Measurements from ENCODE around the gene BTNL9. TPM values are rescaled to one million over a fixed set of nuclear protein-coding genes. Genes with fewer than 3 reads are reported as not detected.
A peak's percentile ranks its signal among the peaks of the same experiment; 100 is the strongest.
"Not testable (repeated sequence)": the region's sequence is repeated elsewhere in the genome, so short reads cannot be mapped to it uniquely, and the experiment has no call there.

BTNL9 gene
- total and polyA plus RNA-seq, 2 of the 13 experiments (the other 11 are each of a cell fraction or from before 2014, with no cell fraction given) = 0.13 TPM; not detected in 1

DNA sequence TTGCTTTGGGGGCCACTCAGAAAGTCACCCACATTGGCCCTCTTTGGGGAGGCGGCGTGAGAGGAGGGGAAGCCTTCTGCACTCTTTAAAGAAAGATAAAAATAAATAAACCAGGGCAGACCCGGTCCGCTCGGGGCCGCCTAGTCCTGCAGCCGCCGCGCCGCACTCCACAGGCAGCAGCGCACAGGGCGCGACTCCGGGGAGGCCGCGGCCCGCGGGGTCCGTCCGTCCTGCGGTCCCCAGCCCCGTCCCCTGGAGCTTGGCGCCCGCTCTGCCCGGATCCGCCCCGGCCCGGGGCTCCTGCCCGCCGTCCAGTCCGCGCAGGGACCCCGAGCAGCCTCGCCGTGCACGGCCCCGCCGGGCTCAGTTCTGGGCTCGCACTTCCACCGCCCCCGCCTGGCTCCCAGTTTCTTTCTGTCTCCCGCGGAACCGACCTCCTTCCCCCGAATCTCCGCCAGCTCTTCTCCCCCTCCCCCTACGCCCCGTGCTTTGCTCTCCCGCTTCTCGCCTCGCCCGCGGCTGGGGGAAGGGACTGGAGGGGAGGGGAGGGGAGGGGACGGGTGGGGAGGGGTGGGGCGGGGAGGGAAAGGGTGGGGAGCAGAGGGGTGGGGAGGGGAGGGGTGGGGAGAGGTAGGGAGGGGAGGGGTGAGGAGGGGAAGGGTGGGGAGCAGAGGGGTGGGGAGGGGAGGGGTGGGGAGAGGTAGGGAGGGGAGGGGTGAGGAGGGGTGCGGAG lies 57.9 kb downstream of the BTNL9 start:
- H4K20me1 ChIP-seq (ENCODE audit: insufficient read depth, low read length); CTCF ChIA-PET (ENCODE audit: low intra/inter-chr PET ratio, low total read pairs); ATAC-seq; H3K4me1 ChIP-seq (ENCODE audit: insufficient read depth, low read length); H3K4me3 ChIP-seq (replicated peaks in 1 of 3; ENCODE audit: insufficient read depth in 1 of 3, low read depth in 2 of 3, low read length in 3 of 3); DNase-seq (ENCODE audit: low spot score); H2AFZ ChIP-seq (ENCODE audit: low read length); in situ Hi-C loops (cut with HindIII; ENCODE audit: extremely low pct_ligation_motif_present, low pct_unique_long_range_greater_than_20kb); H3K79me2 ChIP-seq (ENCODE audit: insufficient read depth, low read length); intact Hi-C loops (cut with micrococcal nuclease; ENCODE audit: unreplicated experiment); BruUV-seq (replicated peaks); FAIRE-seq; H3K9ac ChIP-seq (ENCODE audit: insufficient read depth, low read depth, low read length); H3K9me3 ChIP-seq (ENCODE audit: low read length); H3K27ac ChIP-seq (ENCODE audit: extremely low read length, insufficient read depth, low read length); H3K4me2 ChIP-seq (ENCODE audit: low read depth, low read length); POLR2A ChIA-PET; H3K36me3 ChIP-seq (replicated peaks in 1 of 2; ENCODE audit: control insufficient read depth in 1 of 2, insufficient read depth in 2 of 2, low read length in 2 of 2): not testable (repeated sequence)
- H3K27me3 ChIP-seq (ENCODE audit: control insufficient read depth in 1 of 2, insufficient read depth in 2 of 2, low read length in 2 of 2) = peaks cover 2 to 18% of the 10 kb centered on the region in 2 experiments; a peak in 3 of 5 replicates
- WGBS (ENCODE audit: low lambda C conversion rate) = 43% methylated on average over 11 of the region's 56 CpGs

- CTCF ChIA-PET (ENCODE audit: low intra/inter-chr PET ratio, low total read pairs) = no interaction called here
- ATAC-seq = peak; percentile 23
- POLR2A ChIA-PET = no interaction called here
- TF ChIP-seq, protein P1, sequence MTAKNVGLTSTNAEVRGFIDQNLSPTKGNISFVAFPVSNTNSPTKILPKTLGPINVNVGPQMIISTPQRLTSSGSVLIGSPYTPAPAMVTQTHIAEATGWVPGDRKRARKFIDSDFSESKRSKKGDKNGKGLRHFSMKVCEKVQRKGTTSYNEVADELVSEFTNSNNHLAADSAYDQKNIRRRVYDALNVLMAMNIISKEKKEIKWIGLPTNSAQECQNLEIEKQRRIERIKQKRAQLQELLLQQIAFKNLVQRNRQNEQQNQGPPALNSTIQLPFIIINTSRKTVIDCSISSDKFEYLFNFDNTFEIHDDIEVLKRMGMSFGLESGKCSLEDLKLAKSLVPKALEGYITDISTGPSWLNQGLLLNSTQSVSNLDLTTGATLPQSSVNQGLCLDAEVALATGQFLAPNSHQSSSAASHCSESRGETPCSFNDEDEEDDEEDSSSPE (CRISPR knock-in tag; IDR thresholded peaks at IDR 0.05) = no peak
- TF ChIP-seq KDM1A (CRISPR knock-in tag; IDR thresholded peaks at IDR 0.05) (no peak), POLR2AphosphoS2 (IDR thresholded peaks at IDR 0.05; ENCODE audit: low read depth, low read length) (no peak), ZNF12 (CRISPR knock-in tag; IDR thresholded peaks at IDR 0.05) (no peak), ZBTB8A (CRISPR knock-in tag; IDR thresholded peaks at IDR 0.05; ENCODE audit: borderline replicate concordance, low read depth) (no peak), SOX6 (IDR thresholded peaks at IDR 0.05) (no peak), SOX6 (CRISPR knock-in tag; IDR thresholded peaks at IDR 0.05) (no peak), LCORL (IDR thresholded peaks at IDR 0.05) (no peak), LCORL (CRISPR knock-in tag; IDR thresholded peaks at IDR 0.05) (no peak), FOXO1 (CRISPR knock-in tag; IDR thresholded peaks at IDR 0.05) (no peak), AKAP8 (CRISPR knock-in tag; IDR thresholded peaks at IDR 0.05) (no peak), ZNF354B (CRISPR knock-in tag; IDR thresholded peaks at IDR 0.05) (no peak), ETV6 (CRISPR knock-in tag; conservative IDR thresholded peaks at IDR 0.05) (no peak)
- TF ChIP-seq, protein P2, sequence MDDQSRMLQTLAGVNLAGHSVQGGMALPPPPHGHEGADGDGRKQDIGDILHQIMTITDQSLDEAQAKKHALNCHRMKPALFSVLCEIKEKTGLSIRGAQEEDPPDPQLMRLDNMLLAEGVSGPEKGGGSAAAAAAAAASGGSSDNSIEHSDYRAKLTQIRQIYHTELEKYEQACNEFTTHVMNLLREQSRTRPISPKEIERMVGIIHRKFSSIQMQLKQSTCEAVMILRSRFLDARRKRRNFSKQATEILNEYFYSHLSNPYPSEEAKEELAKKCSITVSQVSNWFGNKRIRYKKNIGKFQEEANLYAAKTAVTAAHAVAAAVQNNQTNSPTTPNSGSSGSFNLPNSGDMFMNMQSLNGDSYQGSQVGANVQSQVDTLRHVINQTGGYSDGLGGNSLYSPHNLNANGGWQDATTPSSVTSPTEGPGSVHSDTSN (CRISPR knock-in tag; IDR thresholded peaks at IDR 0.05; ENCODE audit: borderline replicate concordance) = no peak
- TF ChIP-seq, protein P3, sequence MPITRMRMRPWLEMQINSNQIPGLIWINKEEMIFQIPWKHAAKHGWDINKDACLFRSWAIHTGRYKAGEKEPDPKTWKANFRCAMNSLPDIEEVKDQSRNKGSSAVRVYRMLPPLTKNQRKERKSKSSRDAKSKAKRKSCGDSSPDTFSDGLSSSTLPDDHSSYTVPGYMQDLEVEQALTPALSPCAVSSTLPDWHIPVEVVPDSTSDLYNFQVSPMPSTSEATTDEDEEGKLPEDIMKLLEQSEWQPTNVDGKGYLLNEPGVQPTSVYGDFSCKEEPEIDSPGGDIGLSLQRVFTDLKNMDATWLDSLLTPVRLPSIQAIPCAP (CRISPR knock-in tag; IDR thresholded peaks at IDR 0.05; ENCODE audit: low read depth) = no peak
Observed at GRCh38 chr5:181098762-181099601, 58.9 kb downstream of the BTNL9 start.

More at GRCh38 chr5:181098762-181099601, 58.9 kb downstream of the BTNL9 start:
- no peak overlapping the region for H3K4me2 ChIP-seq (ENCODE audit: low read depth, low read length)
- no peaks in the 10 kb centered on the region for H3K9me3 ChIP-seq (ENCODE audit: low read length)
- no peak overlapping the region for H3K4me3 ChIP-seq (replicated peaks in 1 of 3; ENCODE audit: insufficient read depth in 1 of 3, low read depth in 2 of 3, low read length in 3 of 3)
- 45% methylated on average over 15 of the region's 22 CpGs for WGBS (ENCODE audit: low lambda C conversion rate)
- H3K9ac ChIP-seq (ENCODE audit: insufficient read depth, low read depth, low read length) = no peak overlapping the region
- FAIRE-seq (no peak), DNase-seq (ENCODE audit: low spot score) (no peak)
- in situ Hi-C loops (cut with HindIII; ENCODE audit: extremely low pct_ligation_motif_present, low pct_unique_long_range_greater_than_20kb) (no loop called here), intact Hi-C loops (cut with micrococcal nuclease; ENCODE audit: unreplicated experiment) (no loop called here)
- no peak overlapping the region for H3K27ac ChIP-seq (ENCODE audit: extremely low read length, insufficient read depth, low read length)
- H3K36me3 ChIP-seq (replicated peaks in 1 of 2; ENCODE audit: control insufficient read depth in 1 of 2, insufficient read depth in 2 of 2, low read length in 2 of 2) = no peaks in the 10 kb centered on the region
- no peaks in the 10 kb centered on the region for H4K20me1 ChIP-seq (ENCODE audit: insufficient read depth, low read length)
- no peak overlapping the region for H2AFZ ChIP-seq (ENCODE audit: low read length)
- no peaks in the 10 kb centered on the region for H3K4me1 ChIP-seq (ENCODE audit: insufficient read depth, low read length)
- peaks cover 2 to 18% of the 10 kb centered on the region in 2 experiments; a peak in 3 of 5 replicates for H3K27me3 ChIP-seq (ENCODE audit: control insufficient read depth in 1 of 2, insufficient read depth in 2 of 2, low read length in 2 of 2)
- no TSS peak for BruUV-seq (replicated peaks)
- no peaks in the 10 kb centered on the region for H3K79me2 ChIP-seq (ENCODE audit: insufficient read depth, low read length)
